HepG2 (cell line): Measurements from ENCODE around the gene HSD3B1. TPM values are rescaled to one million over a fixed set of nuclear protein-coding genes. Genes with fewer than 3 reads are reported as not detected.

Experiments used
- ATF1 ChIP-seq: IDR thresholded peaks from 2 replicates; pipeline ENCODE4 v1.6.1; 2016; ENCODE audit warnings: mild to moderate bottlenecking, control low read depth
- CBFB ChIP-seq: sonication (generic); formaldehyde crosslinking; IDR thresholded peaks from 2 replicates; pipeline ENCODE4 v1.4.0; 2020; ENCODE audit warnings: missing genetic modification reagents
- FOXP1 ChIP-seq, 2 experiments: fragments of 450-650 bp in 1 of 2; IDR thresholded peaks; 2 replicates each; pipeline ENCODE4 v1.6.1; 2017 to 2018; ENCODE audit warnings: antibody characterized with exemption in 1 of 2
- IRF2 ChIP-seq: IDR thresholded peaks from 2 replicates; pipeline ENCODE4 v1.6.1; 2018; ENCODE audit warnings: missing genetic modification reagents, missing compliant biosample characterization
- KDM6A ChIP-seq: IDR thresholded peaks from 2 replicates; pipeline ENCODE4 v1.6.1; 2016; ENCODE audit warnings: low read depth
- MTF1 ChIP-seq: sonication (generic); formaldehyde crosslinking; IDR thresholded peaks from 2 replicates; pipeline ENCODE4 v1.5.0; 2020; ENCODE audit warnings: missing genetic modification reagents
- NFE2 ChIP-seq: sonication (generic); formaldehyde crosslinking; IDR thresholded peaks from 2 replicates; pipeline ENCODE4 v1.4.0; 2020; ENCODE audit warnings: missing genetic modification reagents
- NR3C1 ChIP-seq: sonication (generic); formaldehyde crosslinking; IDR thresholded peaks from 2 replicates; pipeline ENCODE4 v1.4.0; 2020; ENCODE audit warnings: missing genetic modification reagents
- POLR2A ChIP-seq, 2 experiments: IDR thresholded peaks; 2 replicates each; pipeline ENCODE4 v1.6.1; 2011; ENCODE audit warnings: low read depth in 2 of 2, low read length in 2 of 2, mild to moderate bottlenecking in 1 of 2, moderate library complexity in 1 of 2; ENCODE audit not compliant: insufficient read depth in 1 of 2
- RXRA ChIP-seq: sonication (generic); formaldehyde crosslinking; IDR thresholded peaks from 2 replicates; pipeline ENCODE4 v1.5.1; 2020; ENCODE audit warnings: missing genetic modification reagents
- SMARCE1 ChIP-seq: fragments of 450-650 bp; IDR thresholded peaks from 2 replicates; pipeline ENCODE4 v1.6.1; 2017; ENCODE audit warnings: borderline replicate concordance
- SRF ChIP-seq: IDR thresholded peaks from 2 replicates; pipeline ENCODE4 v1.6.1; 2011; ENCODE audit warnings: mild to moderate bottlenecking, low read depth, low read length, moderate library complexity
- TCF7 ChIP-seq: sonication (generic); IDR thresholded peaks from 2 replicates; pipeline ENCODE4 v1.6.1; 2016; ENCODE audit warnings: antibody characterized with exemption, low read depth
- ZBTB38 ChIP-seq: sonication (generic); formaldehyde crosslinking; IDR thresholded peaks from 2 replicates; pipeline ENCODE4 v1.5.1; 2020; ENCODE audit warnings: mild to moderate bottlenecking, missing genetic modification reagents
- ZFP41 ChIP-seq: sonication (generic); formaldehyde crosslinking; IDR thresholded peaks from 2 replicates; pipeline ENCODE4 v1.4.0; 2020; ENCODE audit warnings: mild to moderate bottlenecking, missing genetic modification reagents, borderline replicate concordance
- ZNF383 ChIP-seq: sonication (generic); formaldehyde crosslinking; IDR thresholded peaks from 2 replicates; pipeline ENCODE4 v1.4.0; 2020; ENCODE audit warnings: missing genetic modification reagents, mild to moderate bottlenecking, borderline replicate concordance
- ZNF430 ChIP-seq: sonication (generic); formaldehyde crosslinking; IDR thresholded peaks from 2 replicates; pipeline ENCODE4 v1.9.0; 2021; ENCODE audit warnings: mild to moderate bottlenecking, missing genetic modification reagents
- ZNF547 ChIP-seq: sonication (generic); formaldehyde crosslinking; IDR thresholded peaks from 2 replicates; pipeline ENCODE4 v1.5.1; 2020; ENCODE audit warnings: mild to moderate bottlenecking, missing genetic modification reagents
- ZNF773 ChIP-seq: sonication (generic); formaldehyde crosslinking; IDR thresholded peaks from 2 replicates; pipeline ENCODE4 v1.4.0; 2020; ENCODE audit warnings: missing genetic modification reagents, borderline replicate concordance
- polyA plus RNA-seq, 8 experiments: library from polyadenylated mRNA; depleted of rRNA in 3 of 8; stranded (reverse) in 7 of 8; unstranded in 1 of 8; fragments of >200 nt; fragmentation: Illumina TruSeq in 4 of 8; extraction: Trizol in 4 of 8; gene quantifications; 2 replicates each; pipeline versions ENCODE4 v1.2.1 to v1.2.3, GENCODE V29; 2011 to 2016; ENCODE audit warnings: low read depth in 4 of 8, missing spikeins in 1 of 8, mixed read lengths in 1 of 8; ENCODE audit not compliant: insufficient read depth in 1 of 8
- total RNA-seq, 5 experiments: library from RNA; depleted of rRNA; stranded (reverse); fragments of >200 nt; fragmentation: Illumina TruSeq; extraction: Trizol; gene quantifications; 2 replicates each; pipeline ENCODE4 v1.2.3, GENCODE V29; 2016; ENCODE audit warnings: low read depth in 1 of 5
- TF ChIP-seq, protein P1 (sequence below): sonication (generic); formaldehyde crosslinking; IDR thresholded peaks from 2 replicates; pipeline ENCODE4 v1.4.0; 2020; ENCODE audit warnings: missing genetic modification reagents
- TF ChIP-seq, protein P2 (sequence below): IDR thresholded peaks from 2 replicates; pipeline ENCODE4 v1.6.1; 2016; ENCODE audit warnings: missing compliant biosample characterization, missing genetic modification reagents, borderline replicate concordance
- TF ChIP-seq, protein P3 (sequence below): sonication (generic); formaldehyde crosslinking; IDR thresholded peaks from 2 replicates; pipeline ENCODE4 v1.4.0; 2020; ENCODE audit warnings: missing genetic modification reagents, borderline replicate concordance
- TF ChIP-seq, protein P4 (sequence below): sonication (generic); formaldehyde crosslinking; IDR thresholded peaks from 2 replicates; pipeline ENCODE4 v1.5.0; 2020; ENCODE audit warnings: mild to moderate bottlenecking, missing genetic modification reagents, moderate library complexity

The HSD3B1 gene
- total and polyA plus RNA-seq, 2 of the 13 experiments (the other 11 are each of a cell fraction or from before 2014, with no cell fraction given): not detected

DNA sequence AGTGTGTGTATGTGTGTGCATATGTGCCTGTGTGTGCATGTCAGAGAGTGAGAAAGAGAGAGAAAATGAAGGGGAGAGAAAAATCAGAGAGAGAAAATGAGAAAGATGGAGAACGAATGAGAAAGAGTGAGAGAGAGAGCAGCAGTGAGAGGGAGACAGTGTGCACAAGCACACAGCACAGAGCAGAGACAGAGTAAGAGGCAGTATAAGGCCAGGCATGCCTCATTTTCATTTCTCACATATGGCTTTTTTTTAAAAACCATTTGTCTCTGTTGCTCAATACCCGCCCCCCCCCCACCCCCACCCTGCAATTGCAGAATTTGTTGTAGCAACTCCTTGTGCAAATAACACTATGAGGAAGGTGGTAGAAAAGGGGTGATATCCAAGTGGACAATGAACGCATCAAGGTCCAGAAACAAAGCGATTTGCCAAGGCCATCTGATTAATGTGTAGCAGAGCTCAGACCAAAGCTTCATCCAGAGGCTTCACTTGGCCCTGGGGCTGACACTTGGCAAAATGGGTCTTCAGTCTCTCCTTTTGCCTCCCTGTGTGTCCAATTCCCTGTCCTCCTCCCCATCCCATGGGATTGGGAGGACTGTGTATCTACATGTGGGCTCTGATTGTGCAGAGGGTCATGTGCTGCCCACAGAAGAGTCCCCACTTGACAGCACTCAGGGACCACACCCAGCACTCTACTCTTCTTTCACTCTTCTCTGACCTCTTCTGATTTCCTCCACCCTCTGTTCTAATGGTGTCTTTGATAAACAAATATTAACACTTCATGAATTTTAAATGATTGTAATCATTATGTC, 38.9 kb upstream of the HSD3B1 start (continued):
- TF ChIP-seq, protein P1, sequence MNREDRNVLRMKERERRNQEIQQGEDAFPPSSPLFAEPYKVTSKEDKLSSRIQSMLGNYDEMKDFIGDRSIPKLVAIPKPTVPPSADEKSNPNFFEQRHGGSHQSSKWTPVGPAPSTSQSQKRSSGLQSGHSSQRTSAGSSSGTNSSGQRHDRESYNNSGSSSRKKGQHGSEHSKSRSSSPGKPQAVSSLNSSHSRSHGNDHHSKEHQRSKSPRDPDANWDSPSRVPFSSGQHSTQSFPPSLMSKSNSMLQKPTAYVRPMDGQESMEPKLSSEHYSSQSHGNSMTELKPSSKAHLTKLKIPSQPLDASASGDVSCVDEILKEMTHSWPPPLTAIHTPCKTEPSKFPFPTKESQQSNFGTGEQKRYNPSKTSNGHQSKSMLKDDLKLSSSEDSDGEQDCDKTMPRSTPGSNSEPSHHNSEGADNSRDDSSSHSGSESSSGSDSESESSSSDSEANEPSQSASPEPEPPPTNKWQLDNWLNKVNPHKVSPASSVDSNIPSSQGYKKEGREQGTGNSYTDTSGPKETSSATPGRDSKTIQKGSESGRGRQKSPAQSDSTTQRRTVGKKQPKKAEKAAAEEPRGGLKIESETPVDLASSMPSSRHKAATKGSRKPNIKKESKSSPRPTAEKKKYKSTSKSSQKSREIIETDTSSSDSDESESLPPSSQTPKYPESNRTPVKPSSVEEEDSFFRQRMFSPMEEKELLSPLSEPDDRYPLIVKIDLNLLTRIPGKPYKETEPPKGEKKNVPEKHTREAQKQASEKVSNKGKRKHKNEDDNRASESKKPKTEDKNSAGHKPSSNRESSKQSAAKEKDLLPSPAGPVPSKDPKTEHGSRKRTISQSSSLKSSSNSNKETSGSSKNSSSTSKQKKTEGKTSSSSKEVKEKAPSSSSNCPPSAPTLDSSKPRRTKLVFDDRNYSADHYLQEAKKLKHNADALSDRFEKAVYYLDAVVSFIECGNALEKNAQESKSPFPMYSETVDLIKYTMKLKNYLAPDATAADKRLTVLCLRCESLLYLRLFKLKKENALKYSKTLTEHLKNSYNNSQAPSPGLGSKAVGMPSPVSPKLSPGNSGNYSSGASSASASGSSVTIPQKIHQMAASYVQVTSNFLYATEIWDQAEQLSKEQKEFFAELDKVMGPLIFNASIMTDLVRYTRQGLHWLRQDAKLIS: no peak
- TF ChIP-seq IRF2 (no peak), MTF1 (CRISPR knock-in tag) (no peak), ZNF430 (CRISPR knock-in tag) (no peak), ZNF773 (no peak), ZNF383 (no peak), ZBTB38 (CRISPR knock-in tag) (no peak), KDM6A (no peak), SRF (no peak), ZFP41 (CRISPR knock-in tag) (no peak), ATF1 (CRISPR knock-in tag) (no peak), RXRA (CRISPR knock-in tag) (no peak), FOXP1 (IDR thresholded peaks at IDR 0.05) (no peak), FOXP1 (CRISPR knock-in tag; IDR thresholded peaks at IDR 0.05) (peak; percentile 60), NFE2 (CRISPR knock-in tag) (no peak), TCF7 (no peak), CBFB (CRISPR knock-in tag) (no peak), NR3C1 (CRISPR knock-in tag) (no peak), POLR2A (IDR thresholded peaks at IDR 0.05; ENCODE audit: insufficient read depth in 1 of 2, low read depth in 2 of 2, low read length in 2 of 2) (no peak), ZNF547 (CRISPR knock-in tag) (no peak), SMARCE1 (no peak)
- TF ChIP-seq, protein P2, sequence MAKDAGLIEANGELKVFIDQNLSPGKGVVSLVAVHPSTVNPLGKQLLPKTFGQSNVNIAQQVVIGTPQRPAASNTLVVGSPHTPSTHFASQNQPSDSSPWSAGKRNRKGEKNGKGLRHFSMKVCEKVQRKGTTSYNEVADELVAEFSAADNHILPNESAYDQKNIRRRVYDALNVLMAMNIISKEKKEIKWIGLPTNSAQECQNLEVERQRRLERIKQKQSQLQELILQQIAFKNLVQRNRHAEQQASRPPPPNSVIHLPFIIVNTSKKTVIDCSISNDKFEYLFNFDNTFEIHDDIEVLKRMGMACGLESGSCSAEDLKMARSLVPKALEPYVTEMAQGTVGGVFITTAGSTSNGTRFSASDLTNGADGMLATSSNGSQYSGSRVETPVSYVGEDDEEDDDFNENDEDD (CRISPR knock-in tag): no peak
- TF ChIP-seq, protein P3, sequence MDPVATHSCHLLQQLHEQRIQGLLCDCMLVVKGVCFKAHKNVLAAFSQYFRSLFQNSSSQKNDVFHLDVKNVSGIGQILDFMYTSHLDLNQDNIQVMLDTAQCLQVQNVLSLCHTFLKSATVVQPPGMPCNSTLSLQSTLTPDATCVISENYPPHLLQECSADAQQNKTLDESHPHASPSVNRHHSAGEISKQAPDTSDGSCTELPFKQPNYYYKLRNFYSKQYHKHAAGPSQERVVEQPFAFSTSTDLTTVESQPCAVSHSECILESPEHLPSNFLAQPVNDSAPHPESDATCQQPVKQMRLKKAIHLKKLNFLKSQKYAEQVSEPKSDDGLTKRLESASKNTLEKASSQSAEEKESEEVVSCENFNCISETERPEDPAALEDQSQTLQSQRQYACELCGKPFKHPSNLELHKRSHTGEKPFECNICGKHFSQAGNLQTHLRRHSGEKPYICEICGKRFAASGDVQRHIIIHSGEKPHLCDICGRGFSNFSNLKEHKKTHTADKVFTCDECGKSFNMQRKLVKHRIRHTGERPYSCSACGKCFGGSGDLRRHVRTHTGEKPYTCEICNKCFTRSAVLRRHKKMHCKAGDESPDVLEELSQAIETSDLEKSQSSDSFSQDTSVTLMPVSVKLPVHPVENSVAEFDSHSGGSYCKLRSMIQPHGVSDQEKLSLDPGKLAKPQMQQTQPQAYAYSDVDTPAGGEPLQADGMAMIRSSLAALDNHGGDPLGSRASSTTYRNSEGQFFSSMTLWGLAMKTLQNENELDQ (CRISPR knock-in tag): no peak
- TF ChIP-seq, protein P4, sequence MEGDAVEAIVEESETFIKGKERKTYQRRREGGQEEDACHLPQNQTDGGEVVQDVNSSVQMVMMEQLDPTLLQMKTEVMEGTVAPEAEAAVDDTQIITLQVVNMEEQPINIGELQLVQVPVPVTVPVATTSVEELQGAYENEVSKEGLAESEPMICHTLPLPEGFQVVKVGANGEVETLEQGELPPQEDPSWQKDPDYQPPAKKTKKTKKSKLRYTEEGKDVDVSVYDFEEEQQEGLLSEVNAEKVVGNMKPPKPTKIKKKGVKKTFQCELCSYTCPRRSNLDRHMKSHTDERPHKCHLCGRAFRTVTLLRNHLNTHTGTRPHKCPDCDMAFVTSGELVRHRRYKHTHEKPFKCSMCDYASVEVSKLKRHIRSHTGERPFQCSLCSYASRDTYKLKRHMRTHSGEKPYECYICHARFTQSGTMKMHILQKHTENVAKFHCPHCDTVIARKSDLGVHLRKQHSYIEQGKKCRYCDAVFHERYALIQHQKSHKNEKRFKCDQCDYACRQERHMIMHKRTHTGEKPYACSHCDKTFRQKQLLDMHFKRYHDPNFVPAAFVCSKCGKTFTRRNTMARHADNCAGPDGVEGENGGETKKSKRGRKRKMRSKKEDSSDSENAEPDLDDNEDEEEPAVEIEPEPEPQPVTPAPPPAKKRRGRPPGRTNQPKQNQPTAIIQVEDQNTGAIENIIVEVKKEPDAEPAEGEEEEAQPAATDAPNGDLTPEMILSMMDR (CRISPR knock-in tag): no peak
